ENCODE data around the gene CNTNAP5. TPM values are rescaled to one million over a fixed set of nuclear protein-coding genes. Genes with fewer than 3 reads are reported as not detected.

The CNTNAP5 gene
- total and polyA plus RNA-seq, 2 of the 13 experiments (the other 11 are each of a cell fraction or from before 2014, with no cell fraction given), result not detected

- no peak for FAIRE-seq
- in situ Hi-C loops (cut with HindIII; ENCODE audit: extremely low pct_ligation_motif_present, low pct_unique_long_range_greater_than_20kb), result no loop called here
- DNase-seq (ENCODE audit: low spot score), result no peak
- Histone ChIP-seq H3K4me1 (ENCODE audit: insufficient read depth, low read length) (no peaks in the 10 kb centered on the region), H3K79me2 (ENCODE audit: insufficient read depth, low read length) (no peaks in the 10 kb centered on the region), H3K36me3 (replicated peaks in 1 of 2; ENCODE audit: control insufficient read depth in 1 of 2, insufficient read depth in 2 of 2, low read length in 2 of 2) (no peaks in the 10 kb centered on the region), H3K4me3 (replicated peaks in 1 of 3; ENCODE audit: insufficient read depth in 1 of 3, low read depth in 2 of 3, low read length in 3 of 3) (no peak overlapping the region), H3K9ac (ENCODE audit: insufficient read depth, low read depth, low read length) (no peak overlapping the region), H3K27ac (ENCODE audit: extremely low read length, insufficient read depth, low read length) (no peak overlapping the region), H3K9me3 (ENCODE audit: low read length) (no peaks in the 10 kb centered on the region), H3K27me3 (ENCODE audit: control insufficient read depth in 1 of 2, insufficient read depth in 2 of 2, low read length in 2 of 2) (peaks cover 3 to 16% of the 10 kb centered on the region in 2 experiments; a peak in 3 of 5 replicates), H2AFZ (ENCODE audit: low read length) (no peak overlapping the region), H4K20me1 (ENCODE audit: insufficient read depth, low read length) (no peaks in the 10 kb centered on the region), H3K4me2 (ENCODE audit: low read depth, low read length) (no peak overlapping the region)
- intact Hi-C loops (cut with micrococcal nuclease; ENCODE audit: unreplicated experiment), result no loop called here
- ChIA-PET CTCF (ENCODE audit: low intra/inter-chr PET ratio, low total read pairs) (no interaction called here), POLR2A (no interaction called here)
- 67% methylated on average over 3 of the region's 3 CpGs for WGBS (ENCODE audit: low lambda C conversion rate)
- BruUV-seq (replicated peaks), result no TSS peak
- no peak for ATAC-seq
- TF ChIP-seq ZNF512 (CRISPR knock-in tag; IDR thresholded peaks at IDR 0.05) (no peak), PAX8 (CRISPR knock-in tag; IDR thresholded peaks at IDR 0.05; ENCODE audit: borderline replicate concordance) (no peak), MBD4 (IDR thresholded peaks at IDR 0.05; ENCODE audit: borderline replicate concordance, low read length) (no peak), E2F1 (CRISPR knock-in tag; IDR thresholded peaks at IDR 0.05) (no peak), RXRB (CRISPR knock-in tag; IDR thresholded peaks at IDR 0.05; ENCODE audit: borderline replicate concordance) (no peak), ZNF574 (CRISPR knock-in tag; IDR thresholded peaks at IDR 0.05) (no peak), GATAD1 (CRISPR knock-in tag; IDR thresholded peaks at IDR 0.05) (no peak), SNAPC5 (CRISPR knock-in tag; IDR thresholded peaks at IDR 0.05; ENCODE audit: borderline replicate concordance) (no peak), POLR2AphosphoS2 (IDR thresholded peaks at IDR 0.05; ENCODE audit: low read depth, low read length) (no peak), ZNF20 (CRISPR knock-in tag; IDR thresholded peaks at IDR 0.05) (no peak), EEA1 (CRISPR knock-in tag; IDR thresholded peaks at IDR 0.05; ENCODE audit: borderline replicate concordance) (no peak), TEF (CRISPR knock-in tag; IDR thresholded peaks at IDR 0.05) (no peak), FOXP1 (IDR thresholded peaks at IDR 0.05) (no peak), FOXP1 (CRISPR knock-in tag; IDR thresholded peaks at IDR 0.05) (no peak), ZBTB49 (CRISPR knock-in tag; IDR thresholded peaks at IDR 0.05; ENCODE audit: borderline replicate concordance) (no peak), KMT2A (CRISPR knock-in tag; IDR thresholded peaks at IDR 0.05) (no peak)
Measured at GRCh38 chr2:124535816-124536215, 510.7 kb downstream of the CNTNAP5 start.
